CD14-positive monocyte (primary cell): Measurements from ENCODE around the gene LECT2. TPM values are rescaled to one million over a fixed set of nuclear protein-coding genes. Genes with fewer than 3 reads are reported as not detected.

Source experiments
- DNase-seq, 3 donors: peaks; one replicate each; pipeline ENCODE4 v3.0.0-alpha.2; 2011 to 2022
- H2AFZ ChIP-seq: 2 replicates; pipeline ENCODE4 v1.6.0; 2012; ENCODE audit warnings: mild to moderate bottlenecking, low read depth, low read length, inconsistent platforms; ENCODE audit not compliant: insufficient read depth, poor library complexity, severe bottlenecking
- H3K27ac ChIP-seq, 2 donors: 1 replicate in 1 of 2; 2 replicates in 1 of 2; pipeline ENCODE4 v1.5.1; 2012 to 2013; ENCODE audit warnings: low read length in 2 of 2, control low read depth in 1 of 2, inconsistent platforms in 1 of 2, low read depth in 1 of 2, mild to moderate bottlenecking in 1 of 2
- H3K27me3 ChIP-seq, 2 donors: one replicate each; pipeline versions ENCODE4 v1.6.0 to v1.6.1; 2011 to 2013; ENCODE audit warnings: low read length in 2 of 2; ENCODE audit not compliant: control insufficient read depth in 2 of 2, insufficient read depth in 2 of 2
- H3K36me3 ChIP-seq, 2 donors: replicated peaks in 1 of 2; 1 replicate in 1 of 2; 2 replicates in 1 of 2; pipeline versions ENCODE4 v1.5.1 to v1.6.1; 2012 to 2013; ENCODE audit warnings: low read length in 2 of 2, control low read depth in 1 of 2, inconsistent platforms in 1 of 2, mild to moderate bottlenecking in 1 of 2; ENCODE audit not compliant: insufficient read depth in 2 of 2, control insufficient read depth in 1 of 2
- H3K4me1 ChIP-seq, 2 donors: 1 replicate in 1 of 2; 2 replicates in 1 of 2; pipeline versions ENCODE4 v1.5.1 to v1.6.1; 2012 to 2013; ENCODE audit warnings: low read length in 2 of 2, control low read depth in 1 of 2, inconsistent platforms in 1 of 2, mild to moderate bottlenecking in 1 of 2, moderate library complexity in 1 of 2; ENCODE audit not compliant: insufficient read depth in 2 of 2, control insufficient read depth in 1 of 2
- H3K4me2 ChIP-seq: replicated peaks from 2 replicates; pipeline ENCODE3; 2012; ENCODE audit warnings: low read length, moderate library complexity, mild to moderate bottlenecking; ENCODE audit not compliant: poor library complexity, severe bottlenecking; ENCODE audit errors: extremely low read depth
- H3K4me3 ChIP-seq, 3 experiments: fragments of 200-600 bp in 1 of 3; sonication (generic) in 1 of 3; replicated peaks in 1 of 3; 1 replicate in 2 of 3; 2 replicates in 1 of 3; pipeline ENCODE4 v1.5.1; 2011 to 2013; ENCODE audit warnings: low read length in 3 of 3, mild to moderate bottlenecking in 3 of 3, control low read depth in 2 of 3, low read depth in 2 of 3, inconsistent platforms in 1 of 3, moderate library complexity in 1 of 3
- H3K79me2 ChIP-seq: 2 replicates; pipeline ENCODE4 v1.6.0; 2012; ENCODE audit warnings: mild to moderate bottlenecking, control low read depth, inconsistent platforms, low read length, moderate library complexity; ENCODE audit not compliant: insufficient read depth
- H3K9ac ChIP-seq: 2 replicates; pipeline ENCODE4 v1.6.0; 2017; ENCODE audit warnings: low read length, mild to moderate bottlenecking; ENCODE audit not compliant: insufficient read depth, poor library complexity, severe bottlenecking
- H3K9me3 ChIP-seq, 2 donors: replicated peaks in 1 of 2; 1 replicate in 1 of 2; 2 replicates in 1 of 2; pipeline versions ENCODE4 v1.5.1 to v1.6.1; 2012 to 2013; ENCODE audit warnings: low read length in 2 of 2, control low read depth in 1 of 2; ENCODE audit not compliant: control insufficient read depth in 1 of 2, insufficient read depth in 1 of 2
- H4K20me1 ChIP-seq: 2 replicates; pipeline ENCODE4 v1.6.0; 2012; ENCODE audit warnings: mild to moderate bottlenecking, low read length, control low read depth, moderate library complexity; ENCODE audit not compliant: insufficient read depth
- H3K27ac Mint-ChIP-seq, 7 donors: one replicate each; pipeline ENCODE4 v1.8.0; 2020; ENCODE audit warnings: mild to moderate bottlenecking in 7 of 7, mixed read lengths in 7 of 7, moderate library complexity in 6 of 7, inconsistent platforms in 2 of 7
- H3K27me3 Mint-ChIP-seq, 3 donors: one replicate each; pipeline ENCODE4 v1.8.0; 2021 to 2022; ENCODE audit warnings: low read depth in 3 of 3, mild to moderate bottlenecking in 3 of 3, mixed read lengths in 3 of 3, moderate library complexity in 3 of 3, inconsistent platforms in 1 of 3
- H3K36me3 Mint-ChIP-seq, 2 donors: one replicate each; pipeline ENCODE4 v1.8.0; 2020; ENCODE audit warnings: mixed read lengths in 2 of 2, inconsistent platforms in 1 of 2, mild to moderate bottlenecking in 1 of 2
- H3K4me1 Mint-ChIP-seq: one replicate; pipeline ENCODE4 v1.8.0; 2020; ENCODE audit warnings: mild to moderate bottlenecking, mixed read lengths
- H3K4me3 Mint-ChIP-seq, 2 donors: one replicate each; pipeline ENCODE4 v1.8.0; 2020; ENCODE audit warnings: mild to moderate bottlenecking in 2 of 2, mixed read lengths in 2 of 2, moderate library complexity in 1 of 2
- H3K9me3 Mint-ChIP-seq, 7 donors: one replicate each; pipeline ENCODE4 v1.8.0; 2020 to 2022; ENCODE audit warnings: mixed read lengths in 7 of 7, mild to moderate bottlenecking in 6 of 7, moderate library complexity in 6 of 7, inconsistent platforms in 2 of 7
- WGBS: methylation state at CpG from one replicate; pipeline ENCODE4 v1.1.5; 2013; ENCODE audit warnings: missing lambda C conversion rate; ENCODE audit not compliant: insufficient coverage; 5-methylcytosine and 5-hydroxymethylcytosine counted together
- intact Hi-C, 2 donors: fragments of 100-400 bp; cut with micrococcal nuclease; formaldehyde crosslinking; loops; one replicate each; pipeline versions ENCODE4 v1.15.0 to v1.15.1; 2023
- polyA plus RNA-seq, 3 donors: library from polyadenylated mRNA; depleted of rRNA in 1 of 3; unstranded in 2 of 3; stranded (reverse) in 1 of 3; fragments of 300-500 nt in 2 of 3; fragments of >200 nt in 1 of 3; fragmentation: Illumina TruSeq in 2 of 3; gene quantifications; 1 replicate in 2 of 3; 2 replicates in 1 of 3; pipeline ENCODE4 v1.2.3, GENCODE V29; 2012 to 2021
- TF ChIP-seq, protein P1 (sequence below): fragments of 200-600 bp; IDR thresholded peaks from one replicate; pipeline ENCODE4 v1.8.0; 2022; ENCODE audit warnings: antibody characterized with exemption, mild to moderate bottlenecking

LECT2 gene
- polyA plus RNA-seq, 3 donors, result not detected

DNA sequence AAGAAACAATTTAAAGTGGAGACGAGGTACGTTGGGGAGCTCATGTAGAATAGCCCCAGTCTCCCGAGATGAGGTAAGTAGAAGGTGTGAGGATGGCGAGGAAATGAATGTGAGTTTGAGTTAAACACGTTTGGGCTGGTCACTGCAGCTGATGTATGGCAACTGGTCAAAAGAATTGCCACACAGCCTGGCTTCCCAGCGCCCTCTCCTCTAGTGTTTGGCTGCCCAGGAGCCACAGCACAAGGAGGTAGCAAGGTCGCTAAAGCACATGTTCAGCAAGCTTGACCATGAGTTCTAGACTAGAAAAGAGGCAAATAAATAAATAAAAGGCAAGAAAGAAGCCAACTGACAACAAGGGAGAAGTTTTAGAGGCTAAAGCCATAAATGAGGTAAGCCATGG is 21.4 kb upstream of the LECT2 start:
- peak overlapping the region in 1 of 2 donors; percentile 31 for H3K4me3 Mint-ChIP-seq
- WGBS, result 92% methylated on average over 5 of the region's 7 CpGs
- intact Hi-C loops, result loop anchor here (5.0 to 10.0 kb wide), 6 partner anchors 49 to 109 kb away; partner anchors contain the start of gene TGFBI (in 1 of the 2)

DNA sequence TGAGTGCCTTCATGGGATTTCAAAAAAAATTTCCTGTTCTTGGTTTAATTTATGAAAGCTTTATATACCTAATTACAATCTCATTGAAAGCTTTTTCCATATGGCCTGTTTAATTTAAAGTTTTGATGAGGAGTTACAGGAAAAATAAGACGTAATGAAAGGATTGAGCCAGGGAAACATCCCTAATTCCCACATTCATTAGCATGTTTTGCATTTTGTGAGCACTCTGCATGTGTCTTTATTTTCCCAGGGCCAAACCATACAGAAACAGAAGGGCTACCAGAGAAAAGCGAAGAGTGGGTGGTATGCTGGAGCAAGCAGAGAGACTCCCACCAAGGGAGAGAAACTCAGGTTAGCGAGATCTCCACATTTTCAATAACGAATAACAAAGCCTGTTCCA is 20.3 kb upstream of the LECT2 start:
- Histone ChIP-seq H3K4me1 (peaks cover 4 to 8% of the 10 kb centered on the region in 2 donors), H3K9me3 (no peaks in the 10 kb centered on the region), H3K27me3 (peaks cover 41 to 47% of the 10 kb centered on the region in 2 donors), H3K36me3 (no peaks in the 10 kb centered on the region), H2AFZ (no peak overlapping the region), H3K4me2 (no peak overlapping the region), H3K4me3 (no peak overlapping the region), H3K9ac (no peak overlapping the region), H4K20me1 (no peaks in the 10 kb centered on the region), H3K27ac (no peak overlapping the region), H3K79me2 (no peaks in the 10 kb centered on the region)
- Mint-ChIP-seq H3K9me3 (peaks cover 0 to 6% (median 2%) of the 10 kb centered on the region in 7 donors), H3K4me3 (no peak overlapping the region), H3K4me1 (peaks cover 8% of the 10 kb centered on the region), H3K36me3 (peaks cover 0 to 2% of the 10 kb centered on the region in 2 donors), H3K27ac (no peak overlapping the region), H3K27me3 (peaks cover 20 to 52% (median 25%) of the 10 kb centered on the region in 3 donors)
- WGBS, result 100% methylated on average over 2 of the region's 4 CpGs
- no peak for DNase-seq
- TF ChIP-seq, protein P1, sequence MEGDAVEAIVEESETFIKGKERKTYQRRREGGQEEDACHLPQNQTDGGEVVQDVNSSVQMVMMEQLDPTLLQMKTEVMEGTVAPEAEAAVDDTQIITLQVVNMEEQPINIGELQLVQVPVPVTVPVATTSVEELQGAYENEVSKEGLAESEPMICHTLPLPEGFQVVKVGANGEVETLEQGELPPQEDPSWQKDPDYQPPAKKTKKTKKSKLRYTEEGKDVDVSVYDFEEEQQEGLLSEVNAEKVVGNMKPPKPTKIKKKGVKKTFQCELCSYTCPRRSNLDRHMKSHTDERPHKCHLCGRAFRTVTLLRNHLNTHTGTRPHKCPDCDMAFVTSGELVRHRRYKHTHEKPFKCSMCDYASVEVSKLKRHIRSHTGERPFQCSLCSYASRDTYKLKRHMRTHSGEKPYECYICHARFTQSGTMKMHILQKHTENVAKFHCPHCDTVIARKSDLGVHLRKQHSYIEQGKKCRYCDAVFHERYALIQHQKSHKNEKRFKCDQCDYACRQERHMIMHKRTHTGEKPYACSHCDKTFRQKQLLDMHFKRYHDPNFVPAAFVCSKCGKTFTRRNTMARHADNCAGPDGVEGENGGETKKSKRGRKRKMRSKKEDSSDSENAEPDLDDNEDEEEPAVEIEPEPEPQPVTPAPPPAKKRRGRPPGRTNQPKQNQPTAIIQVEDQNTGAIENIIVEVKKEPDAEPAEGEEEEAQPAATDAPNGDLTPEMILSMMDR, result no peak
- intact Hi-C loops, result loop anchor here (5.0 to 10.0 kb wide), 6 partner anchors 50 to 110 kb away; partner anchors contain the start of gene TGFBI (in 1 of the 2)

More for the DNA sequence above, 21.4 kb upstream of the LECT2 start:
- Histone ChIP-seq H3K4me3 (no peak overlapping the region), H4K20me1 (no peaks in the 10 kb centered on the region), H2AFZ (no peak overlapping the region), H3K79me2 (no peaks in the 10 kb centered on the region), H3K4me2 (no peak overlapping the region), H3K27me3 (peaks cover 39 to 41% of the 10 kb centered on the region in 2 donors), H3K9ac (no peak overlapping the region), H3K4me1 (peaks cover 4 to 8% of the 10 kb centered on the region in 2 donors), H3K27ac (no peak overlapping the region), H3K36me3 (no peaks in the 10 kb centered on the region), H3K9me3 (no peaks in the 10 kb centered on the region)
- Mint-ChIP-seq H3K4me1 (peaks cover 8% of the 10 kb centered on the region), H3K27me3 (peaks cover 14 to 44% (median 20%) of the 10 kb centered on the region in 3 donors), H3K9me3 (peaks cover 0 to 4% (median 0%) of the 10 kb centered on the region in 7 donors), H3K27ac (no peak overlapping the region), H3K36me3 (peaks cover 0 to 2% of the 10 kb centered on the region in 2 donors)
- no peak for DNase-seq
- TF ChIP-seq, protein P1, result no peak
